HCT116 (cell line): Measurements from ENCODE around the gene PPP2R5C. TPM values are rescaled to one million over a fixed set of nuclear protein-coding genes. Genes with fewer than 3 reads are reported as not detected.

ENCODE experiments used
- ATAC-seq: fragments of 200-7000 bp; cut with Tn5 transposase; 2 replicates; pipeline ENCODE4 v1.9.1; 2020; ENCODE audit warnings: mild to moderate bottlenecking, moderate library complexity
- BruUV-seq: library from RNA; stranded (reverse); fragments of 400-500 nt; replicated peaks from 2 replicates; lab custom pipeline; 2021; lab: Mats Ljungman, UMichigan
- CTCF ChIA-PET: fragments of 300-600 bp; sonication (Branson Sonifier 250); formaldehyde crosslinking; loops from one replicate; lab custom pipeline; 2021; ENCODE audit warnings: antibody characterized with exemption; lab: Charles Lee
- POLR2A ChIA-PET: fragments of 300-600, 350-600 bp; sonication (Branson Sonifier 250); formaldehyde crosslinking; loops from one replicate; lab custom pipeline; 2021; ENCODE audit warnings: antibody characterized with exemption; lab: Charles Lee
- RAD21 ChIA-PET, 2 experiments: fragments of 300-600 bp; sonication (Branson Sonifier 250); formaldehyde crosslinking; loops; one replicate each; lab custom pipeline; 2023; ENCODE audit warnings: low total read pairs in 2 of 2; ENCODE audit not compliant: uncharacterized antibody in 2 of 2, unreplicated experiment in 2 of 2, low non-redundant PET in 1 of 2; lab: Charles Lee
- DNase-seq: peaks from one replicate; pipeline ENCODE4 v3.0.0-alpha.2; 2010; ENCODE audit warnings: low read depth, low spot score
- H2AFZ ChIP-seq: fragments of 200-600 bp; shearing (Covaris generic), sonication (generic); 2 replicates; pipeline ENCODE4 v1.6.1; 2017; ENCODE audit warnings: low read depth, mixed run types, mixed read lengths, antibody characterized with exemption, low read length; ENCODE audit not compliant: poor library complexity, severe bottlenecking
- H3K27ac ChIP-seq: 2 replicates; pipeline ENCODE4 v1.5.1; 2012; ENCODE audit warnings: low read depth, low read length
- H3K27me3 ChIP-seq: fragments of 200-600 bp; sonication (generic); 2 replicates; pipeline ENCODE4 v1.6.1; 2016; ENCODE audit warnings: mixed run types, low read length, mixed read lengths; ENCODE audit not compliant: insufficient read depth
- H3K36me3 ChIP-seq, 2 experiments: fragments of 200-500 bp in 1 of 2; fragments of 200-600 bp in 1 of 2; sonication (Bioruptor generic) in 1 of 2; sonication (generic) in 1 of 2; 2 replicates each; pipeline versions ENCODE4 v1.5.1 to v1.6.1; 2014 to 2016; ENCODE audit warnings: low read length in 2 of 2, inconsistent platforms in 1 of 2, mixed read lengths in 1 of 2, mixed run types in 1 of 2; ENCODE audit not compliant: insufficient read depth in 2 of 2, control insufficient read depth in 1 of 2
- H3K4me1 ChIP-seq, 2 experiments: fragments of 200-600 bp in 1 of 2; sonication (generic) in 1 of 2; 2 replicates each; pipeline versions ENCODE4 v1.5.1 to v1.6.1; 2012 to 2017; ENCODE audit warnings: low read length in 2 of 2, inconsistent platforms in 1 of 2, mild to moderate bottlenecking in 1 of 2, mixed read lengths in 1 of 2, mixed run types in 1 of 2, moderate library complexity in 1 of 2; ENCODE audit not compliant: insufficient read depth in 2 of 2, control insufficient read depth in 1 of 2
- H3K4me2 ChIP-seq: fragments of 200-600 bp; sonication (generic); 2 replicates; pipeline ENCODE4 v1.6.1; 2017; ENCODE audit warnings: mixed run types, low read length, mixed read lengths
- H3K4me3 ChIP-seq, 2 experiments: fragments of 200-600 bp in 1 of 2; sonication (generic) in 1 of 2; replicated peaks in 1 of 2; 2 replicates each; pipeline ENCODE4 v1.5.1; 2011 to 2016; ENCODE audit warnings: low read length in 2 of 2, control low read depth in 1 of 2, low read depth in 1 of 2, mild to moderate bottlenecking in 1 of 2, mixed read lengths in 1 of 2, mixed run types in 1 of 2
- H3K79me2 ChIP-seq: fragments of 200-600 bp; sonication (generic); 2 replicates; pipeline ENCODE4 v1.6.1; 2017; ENCODE audit warnings: mild to moderate bottlenecking, mixed run types, low read length, moderate library complexity, mixed read lengths; ENCODE audit not compliant: insufficient read depth
- H3K9ac ChIP-seq: fragments of 200-600 bp; sonication (generic); 2 replicates; pipeline ENCODE4 v1.6.1; 2016; ENCODE audit warnings: low read length, mixed read lengths
- H3K9me2 ChIP-seq: fragments of 200-600 bp; sonication (generic), shearing (Covaris generic); 2 replicates; pipeline ENCODE4 v1.6.1; 2017; ENCODE audit warnings: mixed run types, mild to moderate bottlenecking, moderate library complexity; ENCODE audit not compliant: insufficient read depth
- H3K9me3 ChIP-seq, 2 experiments: fragments of 200-500 bp in 1 of 2; fragments of 200-600 bp in 1 of 2; sonication (Bioruptor generic) in 1 of 2; sonication (generic) in 1 of 2; 2 replicates each; pipeline ENCODE4 v1.6.1; 2014 to 2017; ENCODE audit warnings: low read length in 2 of 2, mixed read lengths in 2 of 2, inconsistent platforms in 1 of 2, low read depth in 1 of 2, mild to moderate bottlenecking in 1 of 2, mixed run types in 1 of 2, moderate library complexity in 1 of 2; ENCODE audit not compliant: control insufficient read depth in 1 of 2, insufficient read depth in 1 of 2
- H4K20me1 ChIP-seq: fragments of 200-600 bp; sonication (generic), shearing (Covaris generic); 2 replicates; pipeline ENCODE4 v1.6.1; 2017; ENCODE audit warnings: mixed run types, mild to moderate bottlenecking, moderate library complexity; ENCODE audit not compliant: insufficient read depth
- ATF3 ChIP-seq: IDR thresholded peaks from 2 replicates; pipeline ENCODE4 v1.6.1; 2012
- CBX3 ChIP-seq: IDR thresholded peaks from 2 replicates; pipeline ENCODE4 v1.6.1; 2012; ENCODE audit warnings: low read depth
- CEBPB ChIP-seq: IDR thresholded peaks from 2 replicates; pipeline ENCODE4 v1.6.1; 2012; ENCODE audit warnings: low read depth
- EZH2 ChIP-seq: fragments of 200-600 bp; sonication (generic); IDR thresholded peaks from 2 replicates; pipeline ENCODE4 v1.6.1; 2017; ENCODE audit warnings: antibody characterized with exemption, mixed run types
- FOSL1 ChIP-seq: IDR thresholded peaks from 2 replicates; pipeline ENCODE4 v1.6.1; 2012; ENCODE audit warnings: low read depth
- JUND ChIP-seq: IDR thresholded peaks from 2 replicates; pipeline ENCODE4 v1.6.1; 2012
- RAD21 ChIP-seq: IDR thresholded peaks from 2 replicates; pipeline ENCODE4 v1.6.1; 2012; ENCODE audit warnings: low read depth, mild to moderate bottlenecking
- SIN3A ChIP-seq: IDR thresholded peaks from 2 replicates; pipeline ENCODE4 v1.6.1; 2012; ENCODE audit warnings: low read depth
- SRF ChIP-seq: IDR thresholded peaks from 2 replicates; pipeline ENCODE4 v1.6.1; 2012; ENCODE audit warnings: low read depth
- YY1 ChIP-seq: IDR thresholded peaks from 2 replicates; pipeline ENCODE4 v1.6.1; 2011; ENCODE audit warnings: low read length, low read depth, moderate library complexity, mild to moderate bottlenecking; ENCODE audit not compliant: insufficient replicate concordance; ENCODE audit errors: extremely low read depth
- ZNF274 ChIP-seq: fragments of 200-500 bp; sonication (Bioruptor generic); IDR thresholded peaks from 2 replicates; pipeline ENCODE4 v1.6.1; 2014; ENCODE audit warnings: mild to moderate bottlenecking, low read depth, low read length, inconsistent platforms
- intact Hi-C: fragments of 100-400 bp; cut with micrococcal nuclease; formaldehyde crosslinking; loops from 2 replicates; pipeline ENCODE4 v1.10.0; 2022
- total RNA-seq: library from RNA; stranded (reverse); gene quantifications from one replicate; pipeline ENCODE4 v1.2.1, GENCODE V29; 2021; ENCODE audit not compliant: unreplicated experiment
- TF ChIP-seq, protein P1 (sequence below): IDR thresholded peaks from 2 replicates; pipeline ENCODE4 v1.6.1; 2012; ENCODE audit warnings: low read depth
- TF ChIP-seq, protein P2 (sequence below): IDR thresholded peaks from 2 replicates; pipeline ENCODE4 v1.6.1; 2011; ENCODE audit warnings: mild to moderate bottlenecking, low read length, moderate library complexity; ENCODE audit not compliant: insufficient replicate concordance; ENCODE audit errors: extremely low read depth

PPP2R5C gene
- total RNA-seq, 1 experiment from 2014 or later: 117 TPM

GRCh38 chr14:101862711-101863110, 101.2 kb downstream of the PPP2R5C start:
- Histone ChIP-seq H4K20me1 (no peaks in the 10 kb centered on the region), H3K4me3 (no peak overlapping the region), H3K4me2 (no peak overlapping the region), H3K27me3 (no peaks in the 10 kb centered on the region), H3K27ac (no peak overlapping the region), H3K79me2 (peaks cover 16% of the 10 kb centered on the region), H3K9me2 (no peaks in the 10 kb centered on the region), H3K36me3 (peaks cover 0 to 2% of the 10 kb centered on the region in 2 experiments; a peak in 1 of 4 replicates), H3K4me1 (no peaks in the 10 kb centered on the region; a peak in 1 of 4 replicates), H3K9ac (no peak overlapping the region), H2AFZ (no peak overlapping the region), H3K9me3 (no peaks in the 10 kb centered on the region)
- ChIA-PET RAD21 (no interaction called here), CTCF (no interaction called here), POLR2A (no interaction called here)
- ATAC-seq (no peak), DNase-seq (no peak)
- intact Hi-C loops: no loop called here
- TF ChIP-seq ZNF274: no peak
- no peak for TF ChIP-seq SRF
- no peak for TF ChIP-seq EZH2
- no TSS peak for BruUV-seq

GRCh38 chr14:101865288-101865687, 103.8 kb downstream of the PPP2R5C start:
- ATAC-seq: no peak
- no peaks in the 10 kb centered on the region; a peak in 1 of 4 replicates for H3K4me1 ChIP-seq
- H3K79me2 ChIP-seq: peaks cover 25% of the 10 kb centered on the region
- no peak overlapping the region for H2AFZ ChIP-seq
- H3K4me3 ChIP-seq: no peak overlapping the region
- intact Hi-C loops: no loop called here
- H3K27me3 ChIP-seq: no peaks in the 10 kb centered on the region
- H3K9me2 ChIP-seq: no peaks in the 10 kb centered on the region
- DNase-seq: no peak
- no peak overlapping the region for H3K4me2 ChIP-seq
- BruUV-seq: no TSS peak
- TF ChIP-seq JUND: no peak
- TF ChIP-seq RAD21: no peak
- TF ChIP-seq CBX3: no peak
- TF ChIP-seq SIN3A: no peak
- TF ChIP-seq, protein P1, sequence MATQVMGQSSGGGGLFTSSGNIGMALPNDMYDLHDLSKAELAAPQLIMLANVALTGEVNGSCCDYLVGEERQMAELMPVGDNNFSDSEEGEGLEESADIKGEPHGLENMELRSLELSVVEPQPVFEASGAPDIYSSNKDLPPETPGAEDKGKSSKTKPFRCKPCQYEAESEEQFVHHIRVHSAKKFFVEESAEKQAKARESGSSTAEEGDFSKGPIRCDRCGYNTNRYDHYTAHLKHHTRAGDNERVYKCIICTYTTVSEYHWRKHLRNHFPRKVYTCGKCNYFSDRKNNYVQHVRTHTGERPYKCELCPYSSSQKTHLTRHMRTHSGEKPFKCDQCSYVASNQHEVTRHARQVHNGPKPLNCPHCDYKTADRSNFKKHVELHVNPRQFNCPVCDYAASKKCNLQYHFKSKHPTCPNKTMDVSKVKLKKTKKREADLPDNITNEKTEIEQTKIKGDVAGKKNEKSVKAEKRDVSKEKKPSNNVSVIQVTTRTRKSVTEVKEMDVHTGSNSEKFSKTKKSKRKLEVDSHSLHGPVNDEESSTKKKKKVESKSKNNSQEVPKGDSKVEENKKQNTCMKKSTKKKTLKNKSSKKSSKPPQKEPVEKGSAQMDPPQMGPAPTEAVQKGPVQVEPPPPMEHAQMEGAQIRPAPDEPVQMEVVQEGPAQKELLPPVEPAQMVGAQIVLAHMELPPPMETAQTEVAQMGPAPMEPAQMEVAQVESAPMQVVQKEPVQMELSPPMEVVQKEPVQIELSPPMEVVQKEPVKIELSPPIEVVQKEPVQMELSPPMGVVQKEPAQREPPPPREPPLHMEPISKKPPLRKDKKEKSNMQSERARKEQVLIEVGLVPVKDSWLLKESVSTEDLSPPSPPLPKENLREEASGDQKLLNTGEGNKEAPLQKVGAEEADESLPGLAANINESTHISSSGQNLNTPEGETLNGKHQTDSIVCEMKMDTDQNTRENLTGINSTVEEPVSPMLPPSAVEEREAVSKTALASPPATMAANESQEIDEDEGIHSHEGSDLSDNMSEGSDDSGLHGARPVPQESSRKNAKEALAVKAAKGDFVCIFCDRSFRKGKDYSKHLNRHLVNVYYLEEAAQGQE: no peak
- TF ChIP-seq ZNF274: no peak
- TF ChIP-seq, protein P2, sequence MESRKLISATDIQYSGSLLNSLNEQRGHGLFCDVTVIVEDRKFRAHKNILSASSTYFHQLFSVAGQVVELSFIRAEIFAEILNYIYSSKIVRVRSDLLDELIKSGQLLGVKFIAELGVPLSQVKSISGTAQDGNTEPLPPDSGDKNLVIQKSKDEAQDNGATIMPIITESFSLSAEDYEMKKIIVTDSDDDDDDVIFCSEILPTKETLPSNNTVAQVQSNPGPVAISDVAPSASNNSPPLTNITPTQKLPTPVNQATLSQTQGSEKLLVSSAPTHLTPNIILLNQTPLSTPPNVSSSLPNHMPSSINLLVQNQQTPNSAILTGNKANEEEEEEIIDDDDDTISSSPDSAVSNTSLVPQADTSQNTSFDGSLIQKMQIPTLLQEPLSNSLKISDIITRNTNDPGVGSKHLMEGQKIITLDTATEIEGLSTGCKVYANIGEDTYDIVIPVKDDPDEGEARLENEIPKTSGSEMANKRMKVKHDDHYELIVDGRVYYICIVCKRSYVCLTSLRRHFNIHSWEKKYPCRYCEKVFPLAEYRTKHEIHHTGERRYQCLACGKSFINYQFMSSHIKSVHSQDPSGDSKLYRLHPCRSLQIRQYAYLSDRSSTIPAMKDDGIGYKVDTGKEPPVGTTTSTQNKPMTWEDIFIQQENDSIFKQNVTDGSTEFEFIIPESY: no peak
- TF ChIP-seq FOSL1: no peak
- no peak for TF ChIP-seq EZH2
- no peak for TF ChIP-seq ATF3
- TF ChIP-seq CEBPB: no peak
- TF ChIP-seq YY1: no peak
- no peaks in the 10 kb centered on the region for H4K20me1 ChIP-seq
- H3K9me3 ChIP-seq: no peaks in the 10 kb centered on the region
- CTCF ChIA-PET: no interaction called here
- POLR2A ChIA-PET: no interaction called here
- no peaks in the 10 kb centered on the region for H3K36me3 ChIP-seq
- no peak overlapping the region for H3K27ac ChIP-seq
- no peak overlapping the region for H3K9ac ChIP-seq
- RAD21 ChIA-PET: no interaction called here
